Thyroid gland (tissue), 4 donors: Measurements from ENCODE around the gene CA7.

Source experiments
- POLR2A ChIP-seq, 2 donors: fragments of 450-650 bp; IDR thresholded peaks; one replicate each; pipeline ENCODE4 v1.6.1; 2017; ENCODE audit warnings: antibody characterized with exemption in 2 of 2, mild to moderate bottlenecking in 2 of 2, moderate library complexity in 1 of 2
- TF ChIP-seq, protein P1 (sequence below), 6 experiments: fragments of 200-600 bp in 3 of 6; fragments of 450-650 bp in 3 of 6; sonication (generic) in 3 of 6; IDR thresholded peaks; one replicate each; pipeline ENCODE4 v1.5.1; 2016 to 2019; ENCODE audit warnings: antibody characterized with exemption in 6 of 6, mild to moderate bottlenecking in 2 of 6, inconsistent platforms in 1 of 6, moderate library complexity in 1 of 6

DNA sequence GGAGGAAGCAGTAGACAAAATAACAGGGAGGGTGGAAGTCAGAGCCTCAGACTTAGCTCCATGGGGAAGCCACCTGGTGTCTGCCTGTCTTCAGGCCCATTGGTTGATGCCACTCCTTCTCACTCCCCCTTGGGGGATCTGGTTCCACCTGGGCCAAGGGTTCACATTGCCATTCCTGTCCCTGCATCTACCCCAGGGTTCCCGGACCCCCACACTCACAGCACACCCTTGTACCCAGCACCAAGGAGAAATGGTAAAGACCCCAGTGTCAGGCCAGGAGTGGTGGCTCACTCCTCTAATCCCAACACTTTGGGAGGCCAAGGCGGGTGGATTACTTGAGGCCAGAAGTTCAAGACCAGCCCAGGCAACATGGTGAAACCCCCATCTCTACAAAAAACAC, 1.0 kb upstream of the CA7 start:
- TF ChIP-seq, protein P1, sequence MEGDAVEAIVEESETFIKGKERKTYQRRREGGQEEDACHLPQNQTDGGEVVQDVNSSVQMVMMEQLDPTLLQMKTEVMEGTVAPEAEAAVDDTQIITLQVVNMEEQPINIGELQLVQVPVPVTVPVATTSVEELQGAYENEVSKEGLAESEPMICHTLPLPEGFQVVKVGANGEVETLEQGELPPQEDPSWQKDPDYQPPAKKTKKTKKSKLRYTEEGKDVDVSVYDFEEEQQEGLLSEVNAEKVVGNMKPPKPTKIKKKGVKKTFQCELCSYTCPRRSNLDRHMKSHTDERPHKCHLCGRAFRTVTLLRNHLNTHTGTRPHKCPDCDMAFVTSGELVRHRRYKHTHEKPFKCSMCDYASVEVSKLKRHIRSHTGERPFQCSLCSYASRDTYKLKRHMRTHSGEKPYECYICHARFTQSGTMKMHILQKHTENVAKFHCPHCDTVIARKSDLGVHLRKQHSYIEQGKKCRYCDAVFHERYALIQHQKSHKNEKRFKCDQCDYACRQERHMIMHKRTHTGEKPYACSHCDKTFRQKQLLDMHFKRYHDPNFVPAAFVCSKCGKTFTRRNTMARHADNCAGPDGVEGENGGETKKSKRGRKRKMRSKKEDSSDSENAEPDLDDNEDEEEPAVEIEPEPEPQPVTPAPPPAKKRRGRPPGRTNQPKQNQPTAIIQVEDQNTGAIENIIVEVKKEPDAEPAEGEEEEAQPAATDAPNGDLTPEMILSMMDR (IDR thresholded peaks at IDR 0.05) = no peak
- TF ChIP-seq POLR2A (IDR thresholded peaks at IDR 0.05) = no peak
